ENCODE results near the gene CCL5.
"Not testable (repeated sequence)": the region's sequence is repeated elsewhere in the genome, so short reads cannot be mapped to it uniquely, and the experiment has no call there.

Gene CCL5

GRCh38 chr17:35898283-35899070 is 18.3 kb upstream of the CCL5 start:
- DNase-seq (ENCODE audit: low read depth) = no peak

GRCh38 chr17:35897772-35898171 is 17.6 kb upstream of the CCL5 start:
- DNase-seq (ENCODE audit: low read depth) = not testable (repeated sequence)

GRCh38 chr17:35895636-35896587 is 15.8 kb upstream of the CCL5 start:
- DNase-seq (ENCODE audit: low read depth) = no peak

GRCh38 chr17:35894206-35894605 is 14.0 kb upstream of the CCL5 start:
- no peak for DNase-seq (ENCODE audit: low read depth)

GRCh38 chr17:35893751-35894150 is 13.6 kb upstream of the CCL5 start:
- DNase-seq (ENCODE audit: low read depth) = no peak

GRCh38 chr17:35892091-35893035 is 12.2 kb upstream of the CCL5 start:
- no peak for DNase-seq (ENCODE audit: low read depth)

- DNase-seq (ENCODE audit: low read depth) = no peak
These were observed 11.1 kb upstream of the CCL5 start for GRCh38 chr17:35891269-35891668.

GRCh38 chr17:35890774-35891155 is 10.6 kb upstream of the CCL5 start:
- peak; percentile 4 for DNase-seq (ENCODE audit: low read depth)

GRCh38 chr17:35889818-35890773 is 9.9 kb upstream of the CCL5 start:
- no peak for DNase-seq (ENCODE audit: low read depth)

- DNase-seq (ENCODE audit: low read depth) = no peak
These were observed 9.1 kb upstream of the CCL5 start for GRCh38 chr17:35889241-35889640.

GRCh38 chr17:35878361-35878760 is 1.8 kb downstream of the CCL5 start:
- DNase-seq (ENCODE audit: low read depth) = no peak

GRCh38 chr17:35877345-35878029 is 2.7 kb downstream of the CCL5 start:
- no peak for DNase-seq (ENCODE audit: low read depth)

- DNase-seq (ENCODE audit: low read depth) = no peak
These were observed 3.6 kb downstream of the CCL5 start for GRCh38 chr17:35876534-35876933.

- no peak for DNase-seq (ENCODE audit: low read depth)
These were observed 4.4 kb downstream of the CCL5 start for GRCh38 chr17:35875800-35876139.

- no peak for DNase-seq (ENCODE audit: low read depth)
These were observed 4.9 kb downstream of the CCL5 start for GRCh38 chr17:35875072-35875799.

- no peak for DNase-seq (ENCODE audit: low read depth)
These were observed 7.8 kb downstream of the CCL5 start for GRCh38 chr17:35872196-35872980.

GRCh38 chr17:35870906-35871819 is 9.0 kb downstream of the CCL5 start:
- no peak for DNase-seq (ENCODE audit: low read depth)

GRCh38 chr17:35868737-35869136 is 11.4 kb downstream of the CCL5 start, which contains the start of gene HEATR9:
HEATR9 (minus strand) TSS chr17:35868891; CDS start chr17:35868742, 149 bp downstream.
- no peak for DNase-seq (ENCODE audit: low read depth)
